GM18499 (cell line): ENCODE data around the gene SOX12.
A peak's percentile ranks its signal among the peaks of the same experiment; 100 is the strongest.

Experiments
- ATAC-seq: cut with Tn5 transposase; IDR thresholded peaks from one replicate; pipeline ENCODE4 v1.9.1; 2021; ENCODE audit warnings: moderate number of reproducible peaks; ENCODE audit not compliant: insufficient read depth, unreplicated experiment

The SOX12 gene

DNA sequence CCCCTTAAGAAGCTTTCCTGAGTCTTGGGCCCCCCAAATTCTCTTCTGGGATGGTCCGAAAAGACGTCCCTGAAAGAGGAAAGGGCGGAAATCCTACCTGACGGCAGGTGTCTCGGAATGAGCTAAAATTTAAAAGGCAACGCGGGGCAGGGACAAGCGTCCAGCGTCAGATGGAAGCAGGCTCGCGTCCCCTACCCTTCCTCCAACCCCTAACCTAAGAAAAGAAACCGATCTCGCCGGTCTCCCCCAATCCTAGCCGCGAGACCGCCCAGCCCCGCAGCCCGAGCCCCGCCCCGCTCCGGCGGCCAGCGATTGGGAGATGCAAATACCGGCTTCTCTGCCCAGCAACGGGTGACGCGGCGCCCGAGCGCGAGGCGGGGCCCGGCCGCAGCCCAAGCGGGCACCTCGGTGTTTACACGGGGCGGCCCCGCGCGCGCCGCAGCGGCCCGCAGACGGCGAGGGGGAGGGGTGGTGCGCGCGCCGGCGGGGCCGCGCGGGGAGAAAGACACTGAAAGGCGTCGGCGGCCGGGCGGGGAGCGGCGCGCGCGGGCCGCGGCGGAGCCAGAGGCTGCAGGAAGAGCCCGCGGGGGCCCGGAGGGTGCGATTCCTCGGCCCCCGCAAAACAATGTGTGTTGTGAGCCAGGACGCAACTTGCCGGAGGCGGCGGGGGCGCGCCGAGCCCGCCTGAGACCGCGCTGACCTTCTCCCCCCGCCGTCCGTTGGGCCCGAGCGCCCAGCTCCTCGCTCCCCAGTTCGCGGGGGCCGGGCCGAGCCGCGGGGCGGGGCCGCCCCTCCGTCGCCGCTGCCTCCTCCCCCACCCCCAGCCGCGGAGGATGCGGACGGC is at the start of gene SOX12:
Gene SOX12, plus strand, starts transcription at position 508 of the 844 bp plus-strand sequence. CDS start 373 bp downstream, outside the sequence.
- ATAC-seq: peak; percentile 49

DNA sequence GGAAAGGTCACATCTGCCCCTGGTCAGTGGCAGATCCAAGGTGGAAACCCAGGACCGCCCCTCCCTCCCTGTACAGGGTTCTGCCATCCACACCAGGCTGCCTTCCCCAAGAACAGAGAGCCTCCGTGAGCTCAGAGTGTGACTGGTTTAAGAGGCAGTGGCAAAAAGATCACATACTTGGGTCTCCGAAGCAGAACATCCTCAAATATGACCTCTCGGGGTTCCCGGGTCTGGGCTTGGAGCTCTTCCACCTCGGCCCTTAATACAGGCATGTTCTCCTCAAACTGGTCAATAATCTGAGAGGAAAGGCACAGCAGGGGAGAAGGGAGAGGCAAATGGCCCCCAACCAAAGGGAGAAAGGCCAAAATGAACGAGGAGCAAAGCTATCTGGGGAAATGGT is 49.6 kb upstream of the SOX12 start:
- ATAC-seq: no peak

DNA sequence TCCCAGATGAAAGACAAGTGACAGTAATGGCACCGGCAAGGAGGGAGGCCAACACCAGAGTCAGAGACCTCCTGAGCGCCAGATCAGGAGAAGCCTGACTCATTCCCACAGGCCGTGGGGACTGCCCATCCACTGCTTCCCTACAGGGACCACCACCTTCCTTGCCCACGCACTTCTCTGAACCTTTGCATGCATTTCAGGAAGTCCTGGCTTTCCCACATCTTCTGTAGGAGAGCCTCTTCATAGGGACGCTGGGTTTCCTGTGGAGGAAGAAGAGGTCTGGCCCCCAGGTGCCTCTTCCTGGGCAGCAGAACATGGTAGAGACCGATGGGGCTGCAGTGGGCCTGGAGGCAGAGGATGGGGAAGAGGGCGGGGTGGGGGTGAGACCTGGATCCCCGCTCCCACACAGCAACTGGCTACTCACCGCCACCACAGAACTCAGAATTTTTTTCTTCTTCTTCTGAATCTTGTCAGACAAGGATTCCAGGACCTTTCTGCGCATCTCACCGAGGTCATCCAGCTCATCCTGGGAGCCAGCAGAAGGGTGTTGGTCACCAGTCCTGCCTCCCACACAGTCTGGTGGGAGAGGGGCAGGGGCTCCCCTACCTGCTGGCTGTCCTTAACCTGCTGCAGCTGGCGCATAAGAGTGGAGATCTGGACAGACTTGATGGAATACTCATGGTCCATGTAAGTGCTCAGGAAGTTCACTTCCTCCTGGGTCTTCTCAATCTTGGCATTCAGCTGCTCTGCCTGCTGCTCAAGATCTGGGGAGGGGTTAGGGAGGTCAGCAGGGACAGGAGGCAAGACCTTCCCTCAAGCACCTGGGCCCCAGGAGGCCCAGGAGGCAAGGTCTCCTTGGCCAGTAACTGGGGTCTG is 48.5 kb upstream of the SOX12 start:
- ATAC-seq: no peak

DNA sequence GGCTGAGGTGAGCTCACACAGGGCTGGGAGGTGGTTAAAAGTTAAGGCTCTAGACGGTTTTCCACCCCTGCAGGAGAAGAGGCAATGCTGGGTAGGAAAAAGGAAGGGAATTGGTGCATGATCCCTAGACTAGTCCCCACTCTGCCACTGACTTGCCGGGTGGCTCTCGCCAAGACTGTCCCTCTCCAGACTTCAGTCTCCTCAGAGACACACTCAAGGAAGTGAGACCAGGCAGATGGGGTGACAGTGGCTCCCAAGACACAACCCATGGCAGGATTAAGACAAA is 47.9 kb upstream of the SOX12 start:
- no peak for ATAC-seq

DNA sequence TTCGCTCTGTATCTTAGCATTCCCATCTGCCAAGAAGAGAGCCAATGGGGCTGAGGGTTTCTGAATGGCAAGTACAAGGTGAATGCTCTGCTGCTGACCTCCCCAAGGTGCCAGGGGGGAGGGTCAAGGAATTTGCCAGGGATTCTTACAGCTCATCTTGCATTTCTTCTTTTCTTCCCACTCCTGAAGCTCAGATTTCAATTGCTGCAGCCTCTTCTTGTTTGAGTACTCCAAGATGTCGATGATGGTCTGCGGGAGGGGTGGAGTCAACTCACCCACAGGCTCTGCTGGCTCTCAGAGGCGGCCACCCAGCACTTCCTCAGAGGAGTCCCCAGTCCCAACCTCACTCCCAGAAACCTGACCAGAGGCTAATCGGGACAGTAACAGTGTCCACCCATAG is 47.2 kb upstream of the SOX12 start:
- ATAC-seq: no peak

DNA sequence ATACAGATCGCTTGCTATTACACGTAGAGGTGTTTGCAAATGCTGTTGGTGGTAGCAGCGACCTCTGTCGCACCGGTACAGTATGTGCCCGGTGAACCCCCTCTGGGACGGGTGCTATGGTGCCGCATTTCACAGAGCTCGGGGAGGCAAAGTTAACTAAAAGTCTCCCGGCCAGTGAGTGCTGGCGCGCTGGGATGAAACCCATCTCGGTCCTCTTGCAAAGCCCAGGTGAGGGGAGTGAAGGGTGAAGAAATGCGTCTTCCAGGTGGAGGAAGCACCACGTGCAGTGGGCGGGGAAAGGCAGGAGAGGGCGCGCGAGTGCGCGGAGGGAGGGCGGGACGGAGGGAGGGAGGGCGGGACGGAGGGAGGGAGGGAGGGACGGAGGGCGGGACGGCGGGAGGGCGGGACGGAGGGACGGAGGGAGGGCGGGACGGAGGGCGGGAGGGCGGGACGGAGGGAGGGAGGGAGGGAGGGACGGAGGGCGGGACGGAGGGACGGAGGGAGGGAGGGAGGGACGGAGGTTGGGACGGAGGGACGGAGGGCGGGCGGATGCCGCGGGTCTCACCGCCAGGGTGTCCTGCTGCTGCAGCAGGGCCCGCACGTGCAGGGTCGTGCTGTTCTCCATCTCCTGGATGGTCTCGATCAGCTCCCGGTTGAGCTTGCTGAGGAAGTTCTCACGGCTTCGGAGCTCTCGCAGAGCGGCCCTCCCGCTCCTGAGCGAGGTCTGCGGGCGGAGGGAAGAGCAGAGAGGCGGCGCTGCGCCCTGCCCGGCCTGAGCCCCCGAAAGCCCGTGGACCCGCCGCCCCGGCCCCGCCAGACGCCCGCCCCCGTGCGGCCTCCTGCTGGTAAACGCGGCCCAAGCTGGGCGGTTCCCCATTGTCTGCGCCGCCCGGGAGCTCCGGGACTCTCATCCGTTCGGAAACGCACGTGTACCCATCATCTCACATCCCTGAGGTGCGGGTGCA is 46.5 kb upstream of the SOX12 start:
- ATAC-seq: no peak

DNA sequence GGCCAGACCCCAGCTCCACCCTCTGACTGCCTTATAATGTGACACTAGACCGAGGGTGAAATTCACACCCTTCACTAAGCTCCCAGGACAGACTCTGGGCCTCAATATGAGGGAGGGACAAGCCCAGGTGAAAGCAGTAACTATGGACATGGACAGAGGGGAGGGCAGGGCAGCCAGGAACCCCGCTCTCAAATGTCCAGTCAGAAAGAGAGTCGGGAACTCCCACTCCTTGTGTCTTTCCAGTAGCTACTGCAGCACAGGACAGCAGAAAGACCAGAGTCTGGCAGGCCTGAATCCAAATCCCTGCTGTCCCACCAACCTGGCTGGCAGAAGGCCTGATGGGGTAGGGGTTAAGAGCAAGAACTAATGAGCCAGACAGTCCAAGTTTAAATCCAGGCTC is 41.2 kb upstream of the SOX12 start:
- no peak for ATAC-seq

DNA sequence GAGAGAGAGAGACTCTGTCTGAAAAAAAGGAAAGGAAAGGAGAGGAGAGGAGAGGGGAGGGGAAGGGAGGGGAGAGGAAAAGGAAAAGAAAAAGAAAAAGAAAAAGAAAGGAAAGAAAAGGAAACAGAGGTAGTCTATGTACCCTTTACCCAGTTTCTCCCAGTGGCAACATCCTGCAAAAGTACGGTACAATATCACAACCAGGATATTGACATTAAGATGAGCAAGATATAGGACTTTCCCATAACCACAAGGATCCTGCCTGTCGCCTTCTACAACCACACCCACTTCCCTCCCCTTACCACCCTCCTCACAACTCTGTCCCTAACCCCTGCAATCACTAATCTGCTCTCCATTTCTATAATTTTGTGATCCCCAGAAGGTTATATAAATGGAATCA is 38.8 kb upstream of the SOX12 start:
- no peak for ATAC-seq

DNA sequence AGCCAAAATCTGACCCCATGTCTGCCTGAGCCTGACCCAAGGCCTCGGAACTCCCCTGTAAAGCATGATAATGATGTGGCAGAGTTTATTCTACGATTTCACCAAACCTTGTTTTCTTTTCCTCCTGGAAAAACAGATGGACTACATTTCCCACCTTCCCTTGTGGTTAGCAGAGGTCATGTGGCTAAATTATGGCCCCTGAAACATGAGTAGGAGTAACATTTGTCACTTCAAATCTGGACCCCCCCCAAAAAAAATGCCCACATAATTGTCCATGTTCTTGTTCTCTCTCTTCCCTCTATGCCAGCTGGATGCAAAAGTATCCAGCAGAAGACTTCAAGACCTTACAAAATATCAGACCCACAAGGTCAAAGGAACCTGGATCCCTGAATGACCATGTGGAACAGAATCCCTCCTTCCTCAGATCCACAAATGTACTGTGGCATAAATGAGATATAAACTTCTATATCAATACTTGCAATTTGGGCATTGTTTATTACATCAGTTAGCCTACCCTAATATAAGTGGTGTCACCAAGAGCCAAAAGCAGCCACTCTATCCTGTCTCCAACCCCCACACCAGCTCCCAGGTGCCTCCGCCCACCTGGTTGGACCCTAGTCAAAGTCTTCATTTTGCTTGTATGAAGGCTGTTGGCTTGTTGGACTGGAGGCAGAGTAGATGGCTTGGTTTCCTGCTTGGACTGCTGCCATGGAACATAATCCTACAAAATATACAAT is 36.2 kb upstream of the SOX12 start:
- ATAC-seq: no peak

DNA sequence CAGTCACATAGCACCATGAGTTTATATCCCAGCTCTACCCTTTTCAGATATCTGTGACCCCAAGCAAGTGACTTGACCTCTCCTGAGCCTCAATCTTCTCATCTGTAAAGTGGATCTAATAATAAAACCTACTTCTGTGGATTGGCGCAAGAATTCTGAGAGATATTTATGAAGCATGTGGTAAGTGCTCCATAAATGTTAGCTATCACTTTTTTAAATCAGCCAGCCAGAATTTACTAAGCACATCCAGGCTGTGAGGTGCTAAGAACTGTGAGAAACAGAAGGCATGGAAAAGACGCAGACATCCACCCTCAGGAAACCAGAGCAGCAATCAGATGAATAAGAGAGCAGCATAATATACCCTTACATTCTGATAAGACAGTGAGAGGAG is 35.7 kb upstream of the SOX12 start:
- ATAC-seq: no peak

DNA sequence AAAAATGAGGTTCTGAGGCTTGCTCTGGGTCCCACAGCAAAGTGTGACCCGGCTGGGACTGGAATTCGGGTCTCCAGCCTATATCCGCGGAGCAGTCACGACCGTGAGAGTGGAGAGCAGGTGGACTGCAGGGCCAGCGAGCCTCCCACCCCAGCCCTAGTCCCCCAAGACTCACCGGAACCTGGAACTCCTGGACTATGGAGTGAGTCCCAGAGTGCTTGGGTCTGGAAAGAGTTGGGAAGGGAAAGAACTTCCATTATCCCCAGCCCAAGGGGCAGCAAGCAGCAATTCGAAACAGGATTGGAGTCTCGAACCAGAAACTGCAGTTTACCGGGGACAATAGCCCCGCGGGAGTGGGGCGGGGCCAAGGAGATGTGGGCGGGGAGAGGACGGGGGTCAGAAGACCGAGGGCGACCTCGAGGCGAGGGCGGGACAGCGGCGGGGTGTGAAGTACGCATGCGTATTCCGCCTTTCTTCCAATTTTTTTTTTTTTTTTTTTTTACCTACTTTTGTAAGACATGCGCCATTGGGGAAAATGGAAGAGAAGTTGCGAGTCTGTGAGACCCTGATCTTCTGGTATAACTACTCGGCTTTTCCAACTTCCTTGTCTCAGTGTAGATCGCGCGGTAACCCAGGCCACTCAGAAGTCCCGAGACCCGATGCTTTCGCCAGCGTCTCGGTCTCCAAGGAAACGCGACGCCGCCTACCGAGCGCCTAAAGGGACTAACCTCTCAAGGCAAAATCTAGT is 35.1 kb upstream of the SOX12 start, which contains the start of gene C20orf96:
Gene C20orf96, minus strand, starts transcription at position 667 of the 748 bp plus-strand sequence. Its CDS starts 140 bp downstream, at position 527.
- peak; percentile 48 for ATAC-seq

DNA sequence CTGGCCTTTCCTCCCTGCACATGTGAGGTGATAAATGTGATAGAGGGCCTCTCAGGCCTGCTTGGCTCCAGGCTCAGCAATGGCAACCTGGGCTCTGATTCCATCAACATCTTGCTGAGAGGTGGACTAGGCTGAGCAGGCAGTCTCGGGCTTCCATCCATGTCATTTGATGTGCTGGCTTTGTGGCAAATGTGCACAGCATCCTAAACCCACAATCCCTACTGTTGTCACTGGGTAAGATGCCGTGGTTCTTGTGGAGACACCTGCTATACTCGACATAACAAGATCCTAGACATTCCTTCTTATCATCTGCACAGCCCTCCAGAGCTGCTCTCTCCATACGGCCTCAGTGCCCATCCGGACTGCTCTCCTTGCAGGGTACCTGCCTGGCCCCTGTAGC is 30.8 kb upstream of the SOX12 start:
- ATAC-seq: no peak

DNA sequence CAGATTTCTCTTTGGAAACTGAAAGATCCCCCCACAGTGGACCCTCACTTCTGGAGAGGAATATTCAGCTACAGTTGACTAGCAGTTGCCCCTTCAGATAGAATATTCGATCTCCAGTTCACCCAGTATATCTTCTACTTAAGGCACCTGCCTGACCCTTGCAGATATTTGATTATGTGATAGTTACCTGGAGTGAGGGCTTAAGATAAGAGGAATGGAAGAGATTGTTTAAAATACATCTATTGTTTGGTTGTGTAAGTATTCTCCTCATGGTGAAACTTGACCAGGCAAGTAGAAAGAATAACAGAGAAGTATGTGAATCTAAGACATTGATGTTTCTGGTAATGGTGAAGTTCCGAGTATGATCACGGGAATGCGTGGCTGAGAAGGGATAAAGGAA is 29.5 kb upstream of the SOX12 start:
- no peak for ATAC-seq

DNA sequence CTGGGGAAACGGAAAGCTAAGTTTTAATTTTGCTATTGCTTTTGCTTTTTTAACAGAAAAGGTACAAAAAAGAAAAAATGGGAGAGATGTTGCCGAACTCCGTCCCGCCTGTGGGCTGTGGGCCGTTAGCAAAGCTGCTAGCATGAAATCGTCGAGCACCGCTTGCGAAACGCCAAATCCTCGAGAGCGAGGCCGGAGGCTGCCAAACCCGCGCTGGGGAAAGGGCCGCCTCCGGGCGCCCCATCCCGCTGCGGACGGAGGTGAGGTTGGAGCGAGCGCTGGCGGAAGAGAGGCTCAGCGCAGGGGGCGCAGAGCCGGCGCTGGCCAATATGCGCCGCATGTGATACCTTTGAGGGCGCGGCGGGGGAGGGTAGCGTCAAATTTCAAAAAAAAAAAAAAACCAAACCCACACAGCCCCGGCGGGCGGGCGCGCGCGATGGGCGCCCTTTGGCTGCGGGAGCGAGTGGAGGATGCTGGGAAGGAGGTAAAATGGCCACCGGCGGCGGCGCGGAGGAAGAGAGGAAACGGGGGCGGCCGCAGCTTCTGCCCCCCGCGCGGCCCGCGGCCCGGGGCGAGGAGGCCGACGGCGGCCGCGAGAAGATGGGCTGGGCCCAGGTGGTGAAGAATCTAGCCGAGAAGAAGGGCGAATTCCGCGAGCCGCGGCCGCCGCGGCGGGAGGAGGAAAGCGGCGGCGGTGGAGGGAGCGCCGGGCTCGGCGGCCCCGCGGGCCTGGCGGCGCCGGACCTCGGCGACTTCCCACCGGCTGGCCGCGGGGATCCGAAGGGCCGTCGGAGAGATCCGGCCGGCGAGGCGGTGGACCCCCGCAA is 28.0 kb upstream of the SOX12 start, which contains the start of gene ZCCHC3:
Gene ZCCHC3, plus strand, starts transcription at position 473 of the 827 bp plus-strand sequence. Its CDS starts 17 bp downstream, at position 490.
- peak; percentile 63 for ATAC-seq

DNA sequence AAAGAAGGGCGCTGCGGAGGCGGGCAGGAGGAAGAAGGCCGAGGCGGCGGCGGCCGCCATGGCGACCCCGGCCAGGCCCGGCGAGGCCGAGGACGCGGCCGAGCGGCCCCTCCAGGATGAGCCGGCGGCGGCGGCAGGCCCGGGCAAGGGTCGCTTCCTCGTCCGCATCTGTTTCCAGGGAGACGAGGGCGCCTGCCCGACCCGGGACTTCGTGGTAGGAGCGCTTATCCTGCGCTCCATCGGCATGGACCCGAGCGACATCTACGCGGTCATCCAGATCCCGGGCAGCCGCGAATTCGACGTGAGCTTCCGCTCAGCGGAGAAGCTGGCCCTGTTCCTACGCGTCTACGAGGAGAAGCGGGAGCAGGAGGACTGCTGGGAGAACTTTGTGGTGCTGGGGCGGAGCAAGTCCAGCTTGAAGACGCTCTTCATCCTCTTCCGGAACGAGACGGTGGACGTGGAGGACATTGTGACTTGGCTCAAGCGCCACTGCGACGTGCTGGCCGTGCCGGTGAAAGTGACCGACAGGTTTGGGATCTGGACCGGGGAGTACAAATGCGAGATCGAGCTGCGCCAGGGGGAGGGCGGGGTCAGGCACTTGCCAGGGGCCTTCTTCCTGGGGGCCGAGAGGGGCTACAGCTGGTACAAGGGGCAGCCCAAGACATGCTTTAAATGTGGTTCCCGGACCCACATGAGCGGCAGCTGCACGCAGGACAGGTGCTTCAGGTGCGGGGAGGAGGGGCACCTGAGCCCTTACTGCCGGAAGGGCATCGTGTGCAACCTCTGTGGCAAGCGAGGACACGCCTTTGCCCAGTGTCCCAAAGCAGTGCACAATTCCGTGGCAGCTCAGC is 27.2 kb upstream of the SOX12 start:
- ATAC-seq: no peak

DNA sequence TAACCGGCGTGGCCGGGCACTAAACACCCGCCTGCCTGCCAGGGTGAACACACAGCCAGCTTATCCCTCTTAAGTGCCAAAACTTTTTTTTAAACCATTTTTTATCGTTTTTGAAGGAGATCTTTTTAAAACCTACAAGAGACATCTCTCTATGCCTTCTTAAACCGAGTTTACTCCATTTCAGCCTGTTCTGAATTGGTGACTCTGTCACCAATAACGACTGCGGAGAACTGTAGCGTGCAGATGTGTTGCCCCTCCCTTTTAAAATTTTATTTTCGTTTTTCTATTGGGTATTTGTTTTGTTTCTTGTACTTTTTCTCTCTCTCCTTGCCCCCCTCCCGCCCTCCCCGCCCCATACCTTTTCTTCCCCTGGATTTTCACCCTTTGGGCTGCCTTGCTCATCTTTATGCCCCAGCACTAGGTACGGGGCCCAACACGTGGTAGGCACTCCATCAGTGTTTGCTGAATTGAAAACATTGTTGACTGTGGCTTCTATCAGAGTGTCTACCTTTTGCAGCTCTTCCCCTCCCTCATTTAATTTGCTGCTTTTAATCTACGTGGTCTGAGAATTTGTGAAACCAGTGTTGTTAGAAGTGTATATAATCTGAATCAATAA is 26.5 kb upstream of the SOX12 start:
- ATAC-seq: no peak
